Stimulated activated CD8-positive, alpha-beta memory T cell treated with anti-CD3 and anti-CD28 coated beads, Interleukin-7, amount 100 ng/mL, for 24 hours (primary cell): ENCODE measurements around the gene PDP2.

ENCODE experiments used
- DNase-seq: peaks from one replicate; pipeline ENCODE4 v3.0.0-alpha.2; 2020; ENCODE audit warnings: low read depth

Gene PDP2

DNA sequence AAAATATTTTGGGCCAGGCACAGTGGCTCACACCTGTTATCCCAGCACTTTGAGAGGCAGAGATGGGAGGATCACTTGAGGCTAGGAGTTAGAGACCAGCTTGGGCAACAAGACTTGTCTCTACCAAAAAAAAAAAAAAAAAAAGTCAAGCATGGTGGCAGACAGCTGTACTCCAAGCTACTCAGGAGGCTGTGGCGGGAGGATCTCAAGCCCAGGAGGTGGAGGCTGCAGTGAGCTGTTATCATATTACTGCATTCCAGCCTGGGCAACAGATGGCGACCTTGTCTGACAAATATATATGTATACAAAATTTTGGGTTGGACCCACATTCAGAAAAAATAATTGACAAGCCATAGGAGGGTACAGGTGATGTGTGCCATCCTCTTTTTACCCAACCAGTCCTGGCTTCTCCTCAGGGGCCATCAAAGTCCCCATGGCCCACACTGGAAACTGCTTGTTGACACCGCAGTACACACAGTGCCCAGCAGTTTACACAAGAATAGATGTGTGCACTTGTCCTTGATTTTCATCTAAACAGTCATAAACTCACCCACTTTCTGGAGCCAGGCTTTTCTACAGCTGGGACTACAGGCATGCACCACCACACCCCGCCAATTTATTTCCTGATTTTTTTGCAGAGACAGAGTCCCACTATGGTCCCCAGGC, 56.7 kb downstream of the PDP2 start:
- DNase-seq = no peak

DNA sequence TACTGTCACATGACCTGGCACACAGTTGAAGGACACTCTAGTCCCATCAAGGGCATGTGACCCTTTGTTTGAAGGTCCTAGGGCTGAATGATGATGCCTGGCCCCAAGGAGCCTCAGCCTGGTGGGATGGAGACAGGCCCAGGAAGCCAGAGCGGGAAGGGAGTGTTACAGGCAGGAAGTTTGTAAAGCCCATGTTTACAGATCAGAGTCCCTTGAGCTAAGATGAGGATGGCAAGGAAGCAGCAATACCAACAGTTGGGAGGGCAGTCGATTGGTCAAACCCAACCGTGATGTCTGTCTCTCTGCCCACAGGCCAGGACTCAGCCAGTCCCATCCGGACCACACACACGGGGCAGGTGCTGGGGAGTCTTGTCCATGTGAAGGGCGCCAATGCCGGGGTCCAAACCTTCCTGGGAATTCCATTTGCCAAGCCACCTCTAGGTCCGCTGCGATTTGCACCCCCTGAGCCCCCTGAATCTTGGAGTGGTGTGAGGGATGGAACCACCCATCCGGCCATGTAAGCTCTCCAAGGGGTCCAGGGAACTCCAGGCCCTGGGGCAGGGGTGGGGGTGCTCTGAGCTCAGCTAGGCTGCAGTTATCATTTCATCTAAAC, 57.5 kb downstream of the PDP2 start:
- no peak for DNase-seq

DNA sequence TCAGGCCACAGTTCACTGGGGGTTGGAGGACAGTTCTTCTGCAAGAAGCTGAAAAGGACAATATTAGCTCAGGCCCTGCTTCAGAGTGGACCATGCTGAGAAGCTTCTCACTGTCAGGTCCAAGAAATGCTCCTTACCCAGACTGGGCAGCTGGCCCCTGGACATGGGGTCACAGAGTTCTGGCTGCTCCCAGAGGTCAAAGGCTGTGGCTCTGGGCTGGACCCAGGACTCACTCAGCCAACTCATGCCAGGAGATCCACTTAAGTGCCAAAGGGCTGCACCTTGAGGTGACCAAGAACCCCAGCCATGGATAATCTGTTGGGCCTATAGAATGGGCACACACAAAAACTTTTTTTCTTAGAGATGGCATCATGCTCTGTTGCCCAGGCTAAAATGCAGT, 59.1 kb downstream of the PDP2 start:
- DNase-seq = no peak

DNA sequence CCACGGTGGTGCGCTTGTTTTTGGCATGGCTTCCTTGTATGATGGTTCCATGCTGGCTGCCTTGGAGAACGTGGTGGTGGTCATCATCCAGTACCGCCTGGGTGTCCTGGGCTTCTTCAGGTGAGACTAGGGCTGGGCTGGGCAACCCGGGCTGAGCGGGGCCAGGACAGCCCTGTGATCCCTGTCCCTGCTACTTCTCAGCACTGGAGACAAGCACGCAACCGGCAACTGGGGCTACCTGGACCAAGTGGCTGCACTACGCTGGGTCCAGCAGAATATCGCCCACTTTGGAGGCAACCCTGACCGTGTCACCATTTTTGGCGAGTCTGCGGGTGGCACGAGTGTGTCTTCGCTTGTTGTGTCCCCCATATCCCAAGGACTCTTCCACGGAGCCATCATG, 59.9 kb downstream of the PDP2 start:
- DNase-seq = no peak
